NT2/D1 (cell line): ENCODE data around the gene PLEKHF1.

Experiments
- SUZ12 ChIP-seq: IDR thresholded peaks from 2 replicates; pipeline ENCODE4 v1.6.1; 2011; ENCODE audit not compliant: insufficient read length, insufficient read depth; ENCODE audit errors: extremely low read depth
- YY1 ChIP-seq: IDR thresholded peaks from 2 replicates; pipeline ENCODE4 v1.6.1; 2011; ENCODE audit not compliant: insufficient read length, insufficient read depth

GRCh38 chr19:29673451-29674371, 8.4 kb downstream of the PLEKHF1 start:
- TF ChIP-seq YY1 (no peak), SUZ12 (no peak)
